GM19351 (cell line): ENCODE data around the gene NAPB.

Source experiments
- ATAC-seq: cut with Tn5 transposase; IDR thresholded peaks from one replicate; pipeline ENCODE4 v1.9.1; 2021; ENCODE audit warnings: mild to moderate bottlenecking, moderate library complexity; ENCODE audit not compliant: unreplicated experiment

NAPB gene

DNA sequence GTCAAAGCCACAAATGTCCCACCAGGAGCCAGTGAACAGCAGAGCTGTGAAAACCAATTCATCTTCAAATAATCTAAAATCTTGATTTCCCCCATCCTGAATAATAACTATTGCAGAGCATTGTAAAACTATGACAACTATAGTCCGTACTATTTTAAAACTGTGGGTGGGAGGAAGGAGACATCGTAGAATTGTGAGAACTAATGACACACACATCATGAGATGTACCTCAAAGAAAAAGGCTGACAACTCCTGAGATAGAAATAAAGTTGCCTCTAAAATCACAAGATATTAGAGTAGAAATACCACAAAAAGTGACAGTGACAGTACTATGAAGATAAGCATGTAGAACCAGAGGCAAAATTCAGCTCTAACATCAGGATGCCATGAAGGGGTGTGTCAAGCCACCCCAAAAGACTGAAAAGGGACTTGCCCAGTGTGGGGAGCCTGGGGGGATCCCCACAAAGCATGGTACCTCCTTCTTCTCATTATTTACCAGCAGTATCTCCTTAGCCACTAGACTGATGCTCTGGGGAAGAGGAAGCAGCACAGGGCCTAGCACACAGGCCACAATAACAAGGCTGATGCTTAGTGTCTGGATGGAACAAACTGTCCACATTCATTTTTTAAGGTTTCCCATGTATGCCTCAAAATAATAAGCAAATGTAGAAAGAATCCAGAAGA lies 13.4 kb downstream of the NAPB start:
- ATAC-seq, result peak; percentile 95

DNA sequence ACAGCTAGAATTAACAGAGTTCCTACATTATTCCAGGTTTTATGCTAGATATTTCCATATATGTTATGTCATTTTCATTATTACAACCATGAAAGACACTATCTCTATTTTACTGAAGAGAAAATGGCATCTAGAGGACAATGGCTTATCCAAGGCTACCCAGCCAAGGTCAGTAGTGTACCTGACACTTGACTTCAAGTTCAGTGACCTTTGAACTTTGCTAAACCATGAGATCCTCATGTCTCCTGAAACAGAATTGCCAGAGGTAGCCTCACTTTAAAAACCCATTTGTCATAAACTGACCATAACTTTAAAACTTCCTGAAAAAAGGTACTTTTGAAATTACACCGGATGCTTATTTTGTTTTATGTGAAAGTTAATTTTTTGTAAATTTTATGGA lies 14.4 kb downstream of the NAPB start:
- ATAC-seq, result no peak

DNA sequence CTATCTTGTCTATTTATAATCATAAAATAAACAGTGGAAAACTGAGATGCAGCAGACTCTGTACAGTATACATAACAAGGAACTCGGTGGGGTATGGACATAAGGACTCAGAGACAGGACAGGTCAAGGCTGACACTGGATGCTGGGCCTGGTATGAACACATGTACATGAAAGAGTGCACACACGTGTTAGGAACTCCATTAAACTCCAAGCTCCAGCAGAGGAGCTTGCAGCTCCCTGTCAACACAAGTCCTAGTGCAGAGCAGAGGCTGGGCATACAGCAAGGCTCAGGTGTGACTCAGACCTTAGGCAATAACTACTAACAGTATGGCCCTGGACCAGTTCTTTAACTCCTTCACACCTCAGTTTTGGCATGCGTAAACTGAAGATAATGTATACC lies 17.1 kb downstream of the NAPB start:
- ATAC-seq, result no peak

DNA sequence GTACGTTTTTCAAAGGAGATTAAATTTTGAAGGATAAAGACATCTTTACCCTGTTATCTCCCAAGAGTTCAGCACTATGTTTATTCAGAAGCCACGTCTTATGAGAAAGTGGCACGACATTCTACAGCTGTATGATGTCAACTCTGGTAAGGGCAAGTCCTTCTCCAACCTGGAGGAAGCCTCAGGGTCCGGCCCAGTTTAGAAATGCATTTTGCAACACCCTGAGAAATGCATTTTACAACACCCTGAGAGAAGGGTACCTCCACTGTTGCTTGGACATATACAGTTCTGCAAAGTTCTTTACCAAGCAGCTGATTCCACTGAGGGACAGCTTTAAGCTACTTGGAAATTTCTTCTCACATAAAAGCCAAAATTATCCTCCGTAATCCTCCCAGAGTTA lies 17.5 kb downstream of the NAPB start:
- no peak for ATAC-seq

DNA sequence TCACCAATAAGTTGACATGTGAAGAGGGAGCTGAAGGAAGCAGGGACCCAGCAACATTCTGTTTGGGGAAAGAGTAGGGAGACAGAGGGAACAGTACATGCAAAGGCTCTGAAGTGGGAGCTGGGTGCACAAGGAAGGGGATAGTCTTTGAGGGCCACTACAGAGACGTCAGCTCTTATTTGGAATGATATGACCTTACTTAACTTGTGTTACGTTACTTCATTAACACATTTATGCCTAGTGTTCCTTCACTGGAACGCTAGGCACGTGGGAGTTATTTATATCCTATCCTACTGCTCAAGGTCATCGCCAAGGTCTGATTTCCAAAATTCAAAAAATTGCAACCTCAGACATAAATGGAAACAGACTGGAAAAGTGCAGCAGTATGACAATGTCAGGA lies 20.2 kb downstream of the NAPB start:
- ATAC-seq, result no peak

DNA sequence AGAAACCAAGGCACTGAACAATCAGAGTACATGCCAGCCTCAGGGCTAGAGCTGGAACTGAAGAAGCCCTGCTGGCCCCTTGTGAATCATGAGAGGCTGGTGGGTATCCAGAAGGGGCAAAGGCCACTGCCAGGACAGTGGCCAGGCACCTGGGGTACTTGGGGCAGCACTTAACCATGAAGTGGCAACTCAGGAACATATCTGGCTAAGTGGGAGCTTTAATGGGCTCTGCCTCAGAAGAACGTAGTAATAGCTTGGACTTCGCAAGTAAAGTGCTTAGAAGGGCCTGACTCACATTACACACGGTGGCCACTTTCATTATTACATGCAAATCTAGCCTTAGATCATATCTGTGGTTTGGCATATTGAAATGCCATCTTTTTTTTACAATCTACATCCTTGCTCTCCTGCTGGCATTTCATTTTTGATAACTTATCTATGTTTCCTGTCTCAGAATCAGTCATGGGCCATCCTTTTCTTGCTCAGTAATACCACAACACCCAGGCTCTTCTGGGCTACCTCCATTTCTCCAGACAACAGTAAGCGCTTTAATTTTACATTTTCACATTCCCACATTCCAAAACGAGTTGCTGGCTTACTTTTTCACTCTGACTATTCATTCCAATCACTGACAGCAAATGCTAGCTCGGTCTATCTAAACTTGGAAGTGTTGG lies 21.6 kb downstream of the NAPB start:
- peak; percentile 90 for ATAC-seq

DNA sequence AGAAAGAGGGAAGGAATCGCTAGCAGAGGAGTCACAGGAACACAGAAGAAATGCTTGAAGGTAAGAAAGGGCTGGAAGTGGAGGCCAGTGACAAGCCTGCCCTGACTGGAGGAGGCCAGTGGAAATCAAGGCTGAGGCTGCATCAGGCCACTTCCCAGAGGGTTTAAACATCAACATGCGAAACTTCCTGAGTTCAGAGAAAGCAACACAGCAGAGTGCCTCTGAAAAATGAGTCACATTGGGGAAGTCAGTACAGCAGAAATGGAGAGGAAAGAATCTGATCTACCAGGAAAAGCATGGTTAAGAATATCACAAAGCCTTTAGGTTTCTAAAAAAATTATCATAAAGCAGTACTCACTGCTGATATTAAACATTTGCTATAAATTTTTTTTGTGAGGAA lies 23.3 kb downstream of the NAPB start:
- ATAC-seq, result no peak

DNA sequence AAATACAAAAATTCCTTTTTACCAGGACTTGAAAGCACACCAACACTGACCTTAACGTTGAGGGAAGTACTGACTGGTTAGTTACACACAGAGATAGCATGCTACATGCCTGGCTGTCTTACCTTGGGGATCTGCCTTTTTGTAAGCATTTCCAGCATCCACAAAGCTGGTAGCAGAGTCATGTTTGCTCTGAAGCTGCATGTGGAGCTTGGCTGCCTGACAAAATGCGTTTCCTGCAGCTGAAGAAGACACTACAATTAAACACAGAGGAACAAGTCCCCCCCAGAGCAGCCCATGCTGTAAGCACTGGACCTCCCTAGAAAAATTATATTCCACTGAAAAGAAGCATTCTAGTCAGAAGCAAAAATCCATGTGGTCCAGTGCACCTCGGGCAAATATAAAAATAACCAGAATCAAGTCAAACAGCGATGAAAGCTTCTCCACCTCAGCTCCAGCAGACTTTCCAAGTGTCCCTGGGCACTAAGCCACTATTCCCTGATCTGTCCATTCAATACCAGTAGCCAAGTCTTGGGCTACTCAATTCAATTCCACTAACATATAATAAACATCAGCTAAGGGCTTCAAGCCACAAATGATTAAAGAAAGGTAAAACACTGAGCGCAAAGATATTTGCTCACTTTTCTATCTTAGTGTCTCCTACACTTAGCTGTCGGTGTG lies 24.2 kb downstream of the NAPB start:
- no peak for ATAC-seq

DNA sequence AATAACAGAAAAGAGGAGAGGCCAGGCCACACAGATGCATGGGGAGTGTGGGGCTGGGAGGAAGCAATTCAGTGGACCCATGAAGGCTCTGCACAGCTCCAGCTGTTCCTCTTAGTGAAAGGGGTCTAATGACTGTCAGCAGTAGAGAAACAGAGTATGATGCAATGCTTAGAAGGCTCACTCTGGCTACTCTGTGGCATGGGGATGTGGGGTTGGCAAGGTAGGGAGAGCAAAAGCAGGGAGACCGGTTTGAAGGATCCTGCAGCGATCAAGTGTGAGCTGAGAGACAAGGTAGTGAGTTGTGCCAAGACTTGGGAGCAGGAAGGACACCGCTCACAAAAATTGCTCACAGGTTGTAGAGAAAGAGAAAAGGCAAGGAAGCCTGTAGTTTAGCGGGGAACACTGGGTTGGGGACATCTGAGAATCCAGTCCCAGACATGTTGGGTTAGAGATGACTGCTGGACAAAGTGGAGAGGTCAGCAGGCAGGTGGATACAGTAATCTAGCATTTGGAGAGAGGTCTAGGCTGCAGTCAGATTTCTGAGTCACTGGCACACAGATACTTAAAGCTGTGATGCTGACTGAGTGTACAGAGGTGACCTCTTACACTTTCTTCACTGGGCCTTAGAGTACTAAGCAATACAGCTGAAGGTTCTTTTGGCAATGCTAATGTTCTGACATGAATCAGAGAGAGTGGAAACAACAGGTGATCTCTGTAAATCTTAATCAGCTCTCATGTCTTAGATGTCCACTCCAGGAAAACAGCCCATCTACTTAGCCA lies 27.1 kb downstream of the NAPB start:
- no peak for ATAC-seq

DNA sequence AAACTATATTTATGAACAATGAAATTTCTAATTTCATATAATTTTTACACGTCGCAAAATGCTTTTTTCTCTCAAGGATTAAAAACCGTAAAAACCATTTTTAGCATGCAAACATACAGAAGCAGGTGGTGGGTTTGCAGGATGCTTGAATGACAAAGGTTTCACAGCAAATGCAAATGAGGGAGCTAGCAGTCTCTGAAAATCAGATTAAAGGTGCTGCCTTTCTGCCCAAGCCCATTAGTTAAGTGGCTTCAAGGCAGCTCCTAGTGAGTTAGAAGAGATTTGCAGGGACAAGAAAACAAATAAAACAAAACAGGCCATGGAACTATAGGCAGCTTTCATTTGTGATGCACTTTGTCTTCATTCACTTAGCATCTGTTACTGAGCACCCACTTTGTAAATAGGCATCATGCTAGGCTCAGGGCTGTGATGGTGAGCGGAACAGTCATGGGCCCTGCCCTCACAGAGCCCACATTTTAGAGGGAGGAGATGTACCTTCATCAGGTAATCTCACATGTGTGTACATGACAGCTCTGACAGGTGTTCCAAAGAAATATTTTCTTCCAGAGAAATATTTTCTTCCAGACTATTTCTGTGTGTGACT lies 29.5 kb downstream of the NAPB start:
- ATAC-seq, result no peak

DNA sequence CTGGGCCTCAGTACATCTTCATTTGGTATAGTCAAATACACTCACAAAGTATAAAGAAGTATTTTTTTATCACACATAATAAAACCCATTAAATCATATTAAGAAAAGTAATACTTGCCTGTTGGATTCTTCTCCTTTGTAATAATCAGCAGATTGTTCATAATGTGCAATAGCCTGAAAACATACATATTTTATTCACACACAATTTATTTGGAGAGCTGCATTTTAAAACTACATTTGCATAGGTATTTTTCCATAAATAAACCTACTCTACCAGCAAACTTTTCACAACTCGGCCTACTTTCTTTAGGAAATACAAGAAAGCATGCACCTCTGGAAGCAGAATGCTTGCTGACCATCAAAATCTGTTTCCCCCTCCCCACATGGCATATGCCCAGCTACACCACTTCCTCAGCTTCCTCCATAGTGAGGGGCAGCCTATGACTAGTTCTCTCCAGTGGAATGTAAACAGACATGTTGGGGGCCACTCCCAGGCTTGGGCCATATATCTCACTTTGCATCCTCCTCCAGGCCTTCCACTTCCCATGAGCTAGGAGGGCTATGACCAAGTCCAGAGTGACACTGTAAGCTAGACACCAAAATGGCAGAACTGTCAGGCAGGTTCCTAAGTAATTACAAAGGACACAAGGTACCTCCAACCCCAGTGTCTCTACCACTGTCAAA lies 31.1 kb downstream of the NAPB start:
- ATAC-seq, result no peak

DNA sequence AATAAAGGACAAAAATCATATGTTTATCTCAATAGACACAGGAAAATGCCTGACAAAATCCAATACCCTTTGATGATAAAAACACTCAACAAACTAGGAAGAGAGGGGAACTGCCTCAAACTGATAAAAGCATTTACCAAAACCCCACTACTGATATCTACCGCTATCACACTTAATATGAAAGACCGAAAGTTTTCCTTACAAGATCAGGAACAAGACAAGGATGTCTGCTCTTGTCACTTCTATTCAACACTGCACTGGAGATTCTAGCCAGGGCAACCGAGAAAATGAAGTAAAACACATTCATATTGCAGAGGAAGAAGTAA lies 34.2 kb downstream of the NAPB start:
- ATAC-seq, result no peak

DNA sequence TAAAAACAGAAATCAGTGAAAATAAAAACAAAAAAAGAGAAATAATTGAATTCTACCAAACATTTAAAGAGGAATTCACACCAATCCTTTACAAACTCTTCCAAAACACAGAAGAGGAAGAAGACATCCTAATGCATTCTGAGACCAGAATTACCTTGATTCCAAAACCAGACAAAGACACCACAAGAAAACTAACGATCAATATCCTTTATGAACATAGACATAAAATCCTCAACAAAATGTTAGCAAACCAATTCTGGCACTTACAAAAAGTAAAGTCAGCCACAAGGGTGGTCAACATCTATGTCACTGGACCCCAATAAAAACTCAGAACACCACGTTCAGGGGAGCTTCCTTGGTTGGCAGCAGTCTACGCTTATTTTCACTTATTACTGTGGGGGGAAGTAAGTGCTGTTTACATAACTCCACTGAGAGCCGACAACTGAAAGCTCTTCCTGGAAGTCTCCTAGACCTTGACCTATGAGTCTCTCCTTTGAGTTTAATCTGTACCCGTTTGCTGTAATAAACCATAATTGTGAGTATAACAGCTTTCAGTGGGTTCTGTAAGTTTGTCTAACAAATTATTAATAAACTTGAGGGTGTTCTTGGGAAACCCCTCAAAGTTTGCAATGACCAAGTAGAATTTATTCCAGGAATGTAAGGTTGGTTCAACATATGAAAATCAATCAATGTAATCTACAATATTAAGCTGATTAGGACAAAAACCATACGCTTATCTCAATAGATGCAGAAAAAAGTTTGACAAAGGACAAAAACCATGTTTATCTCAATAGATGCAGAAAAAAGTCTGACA lies 34.8 kb downstream of the NAPB start:
- ATAC-seq, result no peak

DNA sequence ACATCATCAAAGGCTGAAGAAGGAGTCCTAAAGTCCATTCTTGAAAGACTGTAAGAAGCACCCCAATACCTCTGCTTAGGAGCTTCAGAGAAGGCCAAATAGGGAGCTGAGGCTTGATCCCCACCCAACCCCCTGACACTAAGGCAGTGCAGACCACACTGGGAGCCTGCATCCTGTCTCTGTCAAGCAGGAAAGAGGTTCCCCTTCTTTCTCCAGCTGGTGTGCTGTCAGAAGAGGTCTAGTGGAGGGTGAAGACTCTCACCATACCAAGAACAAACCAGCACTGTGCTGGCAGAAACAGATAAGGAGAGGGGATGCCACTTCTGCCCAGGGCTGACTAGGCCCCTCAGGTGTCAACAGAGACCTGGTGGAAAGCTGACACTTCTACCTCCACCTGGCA lies 39.4 kb downstream of the NAPB start:
- ATAC-seq, result no peak

DNA sequence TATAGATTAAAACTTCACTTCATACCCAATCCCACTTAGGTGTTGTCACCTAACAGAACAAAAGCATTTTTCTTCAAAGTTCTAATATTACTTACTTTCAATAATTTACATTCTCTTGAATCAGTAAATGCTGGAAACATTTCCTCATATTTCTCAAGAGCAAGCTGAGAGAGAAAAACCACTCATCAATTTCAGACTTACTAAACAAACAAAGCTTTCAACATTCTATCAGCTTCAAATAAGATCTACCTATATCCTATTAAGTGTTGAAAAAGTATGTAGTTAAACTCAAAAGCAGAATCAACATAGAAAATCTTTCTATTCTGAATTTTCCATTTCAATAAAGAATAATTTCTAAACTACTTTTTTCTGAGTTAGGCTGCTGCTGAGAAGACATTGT lies 41.5 kb downstream of the NAPB start:
- ATAC-seq, result no peak

DNA sequence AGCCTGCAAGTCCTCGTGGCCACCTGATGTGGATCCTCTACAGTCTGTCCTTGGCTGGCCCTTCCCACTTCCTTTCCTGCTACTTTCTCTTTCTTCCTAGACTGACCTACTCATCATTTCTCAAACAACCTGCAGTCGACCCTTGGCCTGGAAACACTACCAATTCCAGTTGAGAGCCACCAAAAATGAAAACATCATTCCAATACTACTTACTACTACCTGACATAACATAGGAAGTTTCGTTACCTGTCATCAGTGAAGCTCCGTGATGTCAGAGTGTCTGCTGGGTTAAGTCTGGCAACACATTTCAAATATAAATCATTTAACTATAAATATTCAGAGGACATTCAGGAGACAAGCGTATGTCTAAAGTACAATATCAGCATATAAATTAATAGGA lies 45.5 kb downstream of the NAPB start:
- ATAC-seq, result no peak

DNA sequence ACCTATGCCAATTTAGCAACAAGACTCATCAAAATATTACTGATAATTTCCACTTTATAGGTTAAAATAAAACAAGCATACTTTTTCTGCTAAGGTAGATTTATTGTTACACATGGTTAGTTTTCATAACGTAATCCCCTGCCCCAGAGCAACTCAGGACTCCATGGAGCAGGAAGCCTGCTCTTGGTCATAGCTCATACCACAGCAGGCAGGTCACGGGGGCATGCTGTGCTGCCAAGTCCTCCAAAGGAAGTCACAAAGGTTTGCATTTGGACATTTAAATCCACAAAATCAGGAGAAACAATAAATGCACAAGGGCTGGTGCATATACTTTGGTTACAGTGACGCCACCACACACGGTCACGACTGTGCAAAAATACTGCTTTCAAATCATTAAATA lies 46.8 kb downstream of the NAPB start:
- ATAC-seq, result no peak

DNA sequence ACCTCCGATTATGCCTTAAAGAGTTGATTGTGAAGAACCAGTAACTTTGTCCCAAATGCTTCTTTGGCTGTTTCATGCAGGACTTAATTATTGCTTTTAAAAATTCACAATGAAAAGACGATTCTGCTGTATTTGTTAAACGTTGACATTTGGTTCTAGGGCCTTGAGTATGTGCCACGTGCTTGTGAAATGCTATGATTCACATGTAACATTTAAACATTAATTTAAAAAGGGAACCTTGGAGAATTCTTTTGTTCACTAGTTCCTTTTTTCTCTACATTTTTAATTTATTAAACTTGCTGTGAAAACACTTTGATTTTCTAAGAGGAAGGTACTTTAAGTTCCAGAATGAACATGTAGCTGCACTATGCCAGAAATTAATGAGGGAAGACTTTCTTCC lies 49.8 kb downstream of the NAPB start:
- no peak for ATAC-seq

DNA sequence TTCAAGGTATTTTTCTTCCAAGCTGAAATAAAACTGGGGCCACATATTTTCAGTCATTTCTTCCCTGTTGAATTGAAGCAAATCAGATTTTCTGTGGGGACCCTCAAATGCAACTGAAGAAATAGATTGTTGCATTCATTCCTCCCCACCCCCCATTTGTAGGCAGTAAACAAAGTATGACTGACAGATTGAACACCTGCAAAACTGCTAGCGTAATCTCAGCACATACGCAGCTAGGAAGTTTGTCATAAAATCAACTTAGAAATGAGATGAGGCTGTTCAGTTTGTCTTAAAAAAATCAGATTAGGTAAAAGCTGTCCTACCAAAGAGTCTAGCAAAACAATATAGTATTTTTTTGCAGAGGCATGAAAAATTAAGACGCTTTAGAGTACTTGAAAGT lies 50.4 kb downstream of the NAPB start:
- no peak for ATAC-seq

DNA sequence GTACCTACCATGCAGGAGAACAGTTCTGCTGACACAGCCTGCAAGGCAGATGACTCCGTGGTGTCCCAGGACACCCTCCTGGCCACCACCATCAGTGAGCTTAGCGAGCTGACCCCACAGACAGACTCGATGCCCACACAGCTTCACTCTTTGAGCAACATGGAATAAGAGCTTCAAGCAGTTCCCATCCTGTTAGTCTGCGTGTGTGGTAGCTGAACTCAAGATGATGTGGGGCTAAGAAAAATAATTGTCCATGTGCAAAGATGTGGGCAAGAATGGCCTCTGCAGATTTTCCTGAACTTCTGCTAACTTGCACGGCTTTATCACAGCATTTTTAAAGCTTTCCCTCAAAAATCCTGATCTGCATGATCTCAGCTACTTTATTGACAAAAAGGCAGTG lies 51.0 kb downstream of the NAPB start:
- no peak for ATAC-seq
